ENCODE measurements around the gene GAB2.

DNA sequence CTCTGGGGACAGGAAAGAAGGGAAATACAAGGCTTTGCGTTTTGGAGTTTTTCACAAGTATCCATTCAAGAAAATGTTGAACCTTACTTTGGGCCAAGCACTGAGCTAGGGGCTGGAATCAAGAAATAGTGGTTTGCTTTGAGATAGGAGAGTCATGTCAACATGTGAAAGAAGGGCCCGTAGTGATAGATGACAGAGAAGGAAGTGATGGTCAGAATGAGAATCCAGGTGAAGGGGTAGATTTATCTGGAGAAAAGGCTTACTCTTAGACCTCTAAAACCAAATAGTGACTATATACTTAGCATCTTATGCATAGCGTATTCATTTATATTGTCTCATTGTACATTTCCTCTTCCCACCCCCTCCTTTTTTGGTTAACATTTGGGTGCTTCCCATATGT is 87.3 kb downstream of the GAB2 start:
- no peak for TF ChIP-seq CTCF (IDR thresholded peaks at IDR 0.05; ENCODE audit: borderline replicate concordance, extremely low read depth, low read length, poor library complexity, severe bottlenecking)
- TF ChIP-seq EZH2 (IDR thresholded peaks at IDR 0.05; ENCODE audit: borderline replicate concordance, low read depth, low read length, severe bottlenecking): no peak

All from DND-41 (cell line).